BLaER1 (cell line): Measurements from ENCODE around the gene UNC5C.
"Not testable (repeated sequence)": the region's sequence is repeated elsewhere in the genome, so short reads cannot be mapped to it uniquely, and the experiment has no call there.

ENCODE experiments used
- H3K27ac ChIP-seq: shearing (Covaris generic); formaldehyde crosslinking; 2 replicates; pipeline ENCODE4 v1.8.1; 2022
- H3K27me3 ChIP-seq: shearing (Covaris generic); formaldehyde crosslinking; 2 replicates; pipeline ENCODE4 v1.8.1; 2022
- H3K36me3 ChIP-seq: shearing (Covaris generic); formaldehyde crosslinking; 2 replicates; pipeline ENCODE4 v1.8.1; 2022
- H3K4me1 ChIP-seq: shearing (Covaris generic); formaldehyde crosslinking; 2 replicates; pipeline ENCODE4 v1.8.1; 2022
- H3K4me2 ChIP-seq: shearing (Covaris generic); formaldehyde crosslinking; 2 replicates; pipeline ENCODE4 v1.8.1; 2022
- H3K4me3 ChIP-seq: shearing (Covaris generic); formaldehyde crosslinking; 2 replicates; pipeline ENCODE4 v1.8.1; 2022
- H3K9ac ChIP-seq: shearing (Covaris generic); formaldehyde crosslinking; 2 replicates; pipeline ENCODE4 v1.8.1; 2022
- H3K9me3 ChIP-seq: shearing (Covaris generic); formaldehyde crosslinking; 2 replicates; pipeline ENCODE4 v1.8.1; 2022
- H4K20me1 ChIP-seq: shearing (Covaris generic); formaldehyde crosslinking; 2 replicates; pipeline ENCODE4 v1.8.1; 2022
- Cebpa-rat ChIP-seq: shearing (Covaris generic); IDR thresholded peaks from 2 replicates; pipeline ENCODE4 v1.8.1; 2022

UNC5C gene

DNA sequence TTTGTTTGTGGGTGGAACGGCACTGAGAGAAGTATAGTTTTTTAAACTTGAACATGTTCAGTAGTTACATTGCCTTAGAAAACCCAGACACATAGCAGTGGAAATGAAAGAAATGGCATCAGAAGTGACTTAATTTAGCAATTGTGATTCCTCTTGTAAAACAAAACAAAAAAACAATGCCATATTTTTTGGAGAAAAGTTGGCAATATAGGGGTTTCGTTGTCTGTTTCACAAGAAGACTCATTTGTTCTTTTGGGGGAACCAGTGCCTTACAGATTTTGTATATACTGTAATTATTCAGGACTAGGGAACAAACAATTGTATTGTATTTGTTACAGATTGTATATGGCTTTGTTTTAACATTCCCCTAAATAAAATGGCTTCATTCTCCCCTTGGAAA lies 390.7 kb downstream of the UNC5C start:
- no peak overlapping the region for H3K9ac ChIP-seq
- H3K9me3 ChIP-seq = no peaks in the 10 kb centered on the region
- H3K4me3 ChIP-seq = no peak overlapping the region
- no peaks in the 10 kb centered on the region for H4K20me1 ChIP-seq
- no peak overlapping the region for H3K4me2 ChIP-seq
- no peak for TF ChIP-seq Cebpa-rat
- H3K27me3 ChIP-seq = no peaks in the 10 kb centered on the region
- peaks cover 25% of the 10 kb centered on the region for H3K4me1 ChIP-seq
- H3K27ac ChIP-seq = no peak overlapping the region
- H3K36me3 ChIP-seq = no peaks in the 10 kb centered on the region

DNA sequence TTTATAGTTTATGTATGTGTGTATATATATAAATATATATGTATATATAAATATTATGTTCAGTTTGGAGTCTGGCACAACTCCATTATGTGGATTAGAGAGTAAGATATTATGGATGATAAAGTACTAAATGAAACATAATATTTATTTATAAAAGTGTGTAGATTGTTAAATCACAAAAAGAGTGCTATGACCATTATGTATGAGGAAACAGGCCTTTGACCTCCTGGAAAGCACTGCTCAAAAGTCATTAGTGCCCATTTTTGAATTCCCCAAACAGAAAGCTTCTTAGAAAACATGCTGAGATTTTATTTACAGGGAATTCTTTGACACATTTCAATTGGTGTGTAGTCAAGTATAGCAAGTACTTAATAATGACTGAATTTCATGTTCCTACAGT lies 391.2 kb downstream of the UNC5C start:
- no peaks in the 10 kb centered on the region for H3K36me3 ChIP-seq
- no peak overlapping the region for H3K9ac ChIP-seq
- H4K20me1 ChIP-seq = no peaks in the 10 kb centered on the region
- H3K27me3 ChIP-seq = no peaks in the 10 kb centered on the region
- TF ChIP-seq Cebpa-rat = no peak
- H3K4me3 ChIP-seq = no peak overlapping the region
- peaks cover 25% of the 10 kb centered on the region for H3K4me1 ChIP-seq
- no peak overlapping the region for H3K27ac ChIP-seq
- H3K9me3 ChIP-seq = no peaks in the 10 kb centered on the region
- no peak overlapping the region for H3K4me2 ChIP-seq

DNA sequence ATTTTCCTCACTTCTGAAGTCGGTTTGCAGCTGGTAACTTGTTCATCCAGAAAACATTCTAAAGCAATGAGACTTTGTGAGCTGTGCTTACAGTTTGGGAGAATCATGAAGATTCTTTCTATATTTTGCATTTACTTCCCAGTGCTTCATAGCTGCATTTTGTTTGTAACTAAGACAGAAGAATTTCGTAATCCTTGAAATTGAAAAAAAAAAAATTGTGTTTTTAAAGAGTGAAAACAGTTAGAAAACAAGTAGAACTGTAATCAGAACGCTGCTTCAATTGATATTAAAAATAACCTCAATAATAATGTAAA lies 392.4 kb downstream of the UNC5C start:
- H3K4me2 ChIP-seq = peak overlapping the region; percentile 61
- H3K27ac ChIP-seq = peak overlapping the region; percentile 7; the same call in 1 of the 2 replicates

DNA sequence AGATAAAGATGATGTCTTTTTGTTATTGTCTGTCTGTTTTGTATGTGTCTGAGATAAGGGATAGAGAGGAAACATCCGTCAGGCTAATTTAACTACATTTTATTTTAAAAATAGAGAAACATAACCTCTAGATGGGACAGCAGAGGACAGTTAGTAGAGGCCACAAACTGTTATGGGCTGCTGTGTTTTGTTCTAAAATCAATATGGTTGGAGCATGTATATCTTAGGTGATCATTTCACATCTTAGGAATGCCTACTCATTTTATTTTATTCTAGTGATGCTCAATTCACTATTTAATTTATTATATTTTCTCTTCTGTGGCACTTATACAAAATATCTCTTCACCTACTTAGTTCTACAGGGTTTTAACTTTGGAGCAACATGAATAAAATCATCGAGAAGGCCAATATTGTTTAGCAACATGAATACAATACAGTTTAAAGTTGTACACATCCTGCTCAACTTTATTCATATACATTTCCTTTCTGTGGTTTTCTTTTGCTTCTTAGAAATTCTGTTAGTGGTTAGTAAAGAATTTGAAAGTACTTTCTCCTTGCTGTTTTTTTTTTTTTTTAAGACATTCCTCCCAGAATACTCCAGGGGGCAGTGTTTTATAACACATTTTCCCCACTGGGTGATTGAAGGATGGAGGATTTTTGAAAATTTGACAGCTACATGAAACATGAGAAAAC lies 392.9 kb downstream of the UNC5C start:
- Histone ChIP-seq H3K4me2 (peak overlapping the region; percentile 61), H3K4me3 (no peak overlapping the region), H3K36me3 (no peaks in the 10 kb centered on the region), H3K27ac (0 out of 2 replicates have a peak overlapping the region, but pooled peaks have one; percentile 7), H3K9ac (no peak overlapping the region), H3K9me3 (no peaks in the 10 kb centered on the region), H3K27me3 (no peaks in the 10 kb centered on the region), H4K20me1 (no peaks in the 10 kb centered on the region), H3K4me1 (peaks cover 30% of the 10 kb centered on the region)
- TF ChIP-seq Cebpa-rat = no peak

More for the DNA sequence above, 392.4 kb downstream of the UNC5C start:
- no peaks in the 10 kb centered on the region for H4K20me1 ChIP-seq
- no peak for TF ChIP-seq Cebpa-rat
- no peak overlapping the region for H3K9ac ChIP-seq
- H3K9me3 ChIP-seq = no peaks in the 10 kb centered on the region
- no peaks in the 10 kb centered on the region for H3K36me3 ChIP-seq
- no peaks in the 10 kb centered on the region for H3K27me3 ChIP-seq
- no peak overlapping the region for H3K4me3 ChIP-seq
- H3K4me1 ChIP-seq = peaks cover 25% of the 10 kb centered on the region

DNA sequence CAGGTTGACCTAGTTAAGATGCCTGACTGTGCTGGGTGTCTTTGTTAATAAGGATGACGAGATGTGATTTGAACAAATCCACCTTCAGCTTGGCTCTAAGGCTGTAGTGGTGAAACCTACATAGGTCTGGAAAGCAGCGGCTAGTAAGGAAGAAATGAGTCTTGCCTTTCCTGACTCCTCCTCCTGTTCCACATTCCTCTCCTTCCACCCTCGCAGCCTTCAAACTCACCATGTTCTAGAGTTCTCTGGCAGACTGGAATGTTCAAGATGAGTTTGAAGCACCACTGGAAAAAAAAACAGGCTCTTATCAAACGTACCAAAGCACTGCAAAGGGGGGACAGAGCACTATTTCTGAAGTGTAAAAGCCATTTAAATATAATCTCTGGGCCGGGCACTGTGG lies 395.6 kb downstream of the UNC5C start:
- Histone ChIP-seq H4K20me1 (no peaks in the 10 kb centered on the region), H3K4me3 (no peak overlapping the region), H3K36me3 (no peaks in the 10 kb centered on the region), H3K27me3 (no peaks in the 10 kb centered on the region), H3K27ac (no peak overlapping the region), H3K4me1 (peaks cover 49% of the 10 kb centered on the region), H3K4me2 (no peak overlapping the region), H3K9me3 (no peaks in the 10 kb centered on the region), H3K9ac (no peak overlapping the region)
- no peak for TF ChIP-seq Cebpa-rat

DNA sequence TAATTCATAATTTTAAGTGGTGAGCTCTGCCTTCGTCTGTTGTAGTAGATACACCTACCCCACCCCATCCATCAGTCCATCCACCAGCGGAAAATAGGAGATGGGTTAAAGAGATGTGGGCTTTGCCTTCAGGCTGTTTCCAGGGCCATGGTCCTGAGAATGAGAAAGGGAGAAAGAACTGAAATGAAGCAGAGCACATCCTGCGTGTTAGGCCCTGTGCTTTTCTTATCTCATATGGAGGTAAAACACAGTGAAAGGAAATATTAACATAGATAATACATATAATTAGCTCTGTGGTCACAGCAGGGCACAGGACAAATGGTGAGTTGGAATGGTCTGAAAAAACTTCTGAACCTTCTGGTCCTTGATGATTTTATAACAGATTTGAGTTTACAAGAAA lies 397.5 kb downstream of the UNC5C start:
- Histone ChIP-seq H3K27ac (no peak overlapping the region), H4K20me1 (no peaks in the 10 kb centered on the region), H3K4me3 (no peak overlapping the region), H3K9ac (no peak overlapping the region), H3K4me2 (no peak overlapping the region), H3K9me3 (no peaks in the 10 kb centered on the region), H3K4me1 (peaks cover 49% of the 10 kb centered on the region), H3K27me3 (no peaks in the 10 kb centered on the region), H3K36me3 (no peaks in the 10 kb centered on the region)
- no peak for TF ChIP-seq Cebpa-rat

DNA sequence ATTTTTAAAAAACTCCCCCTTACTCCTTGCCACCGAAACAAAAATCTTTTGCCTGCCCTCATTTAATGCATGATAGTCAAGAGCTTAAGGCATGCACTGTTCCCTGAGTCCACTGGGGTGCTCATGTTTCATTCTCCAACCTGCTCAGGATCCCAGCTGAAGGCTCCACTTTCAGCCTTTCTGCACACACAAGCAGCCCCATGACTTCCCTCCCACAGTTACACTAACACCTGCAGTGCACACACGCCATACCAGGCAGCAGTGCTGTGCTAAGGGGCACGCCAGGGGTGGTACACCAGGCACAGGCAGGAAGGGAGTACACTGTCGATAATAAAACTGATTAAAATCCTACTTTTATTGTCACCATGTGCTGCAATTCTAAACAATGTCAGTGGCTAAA lies 405.8 kb downstream of the UNC5C start:
- H3K9ac ChIP-seq = no peak overlapping the region
- no peak overlapping the region for H3K4me3 ChIP-seq
- H4K20me1 ChIP-seq = no peaks in the 10 kb centered on the region
- H3K27me3 ChIP-seq = no peaks in the 10 kb centered on the region
- no peak overlapping the region for H3K27ac ChIP-seq
- H3K4me1 ChIP-seq = peaks cover 4% of the 10 kb centered on the region; the same call in 1 of the 2 replicates
- H3K9me3 ChIP-seq = peaks cover 15% of the 10 kb centered on the region
- H3K4me2 ChIP-seq = no peak overlapping the region
- no peak for TF ChIP-seq Cebpa-rat
- no peaks in the 10 kb centered on the region for H3K36me3 ChIP-seq

DNA sequence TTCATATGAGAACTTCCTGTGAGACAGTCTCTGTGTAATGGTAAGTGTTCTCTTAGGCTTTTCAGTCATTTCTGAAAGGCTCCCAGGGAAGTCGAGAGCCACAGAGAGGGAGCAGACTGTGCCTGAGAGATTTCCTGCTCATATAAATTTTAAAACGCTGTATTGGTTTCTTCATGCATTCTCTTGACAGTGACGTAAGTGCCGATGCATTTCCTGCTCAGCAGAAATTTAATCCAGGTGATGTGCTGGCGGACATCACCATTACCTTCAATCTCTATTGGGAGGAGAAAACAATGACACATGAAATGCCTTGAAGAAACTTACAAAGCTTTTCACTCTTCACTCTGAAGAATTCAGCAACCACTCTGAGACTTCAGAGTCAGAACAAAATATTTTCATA lies 407.4 kb downstream of the UNC5C start:
- Histone ChIP-seq H3K9ac (no peak overlapping the region), H3K27me3 (no peaks in the 10 kb centered on the region)

DNA sequence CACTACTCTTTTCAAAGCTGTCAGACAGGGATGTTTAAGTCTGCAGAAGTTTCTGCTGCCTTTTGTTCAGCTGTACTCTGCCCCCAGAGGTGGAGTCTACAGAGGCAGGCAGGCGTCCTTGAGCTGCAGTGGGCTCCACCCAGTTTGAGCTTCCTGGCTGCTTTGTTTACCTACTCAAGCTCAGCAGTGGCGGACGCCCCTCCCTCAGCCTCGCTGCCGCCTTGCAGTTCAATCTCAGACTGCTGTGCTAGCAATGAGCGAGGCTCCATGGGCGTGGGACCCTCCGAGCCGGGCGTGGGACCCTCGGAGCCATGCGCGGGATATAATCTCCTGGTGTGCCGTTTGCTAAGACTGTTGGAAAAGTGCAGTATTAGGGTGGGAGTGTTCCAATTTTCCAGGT lies 409.3 kb downstream of the UNC5C start:
- H3K36me3 ChIP-seq, H4K20me1 ChIP-seq, H3K4me2 ChIP-seq, H3K9ac ChIP-seq, H3K4me3 ChIP-seq, H3K27me3 ChIP-seq, H3K27ac ChIP-seq, H3K4me1 ChIP-seq: not testable (repeated sequence)
- H3K9me3 ChIP-seq = peaks cover 15% of the 10 kb centered on the region

More for the DNA sequence above, 407.4 kb downstream of the UNC5C start:
- Histone ChIP-seq H3K36me3 (no peaks in the 10 kb centered on the region), H3K4me1 (no peaks in the 10 kb centered on the region), H3K4me3 (no peak overlapping the region), H3K9me3 (peaks cover 15% of the 10 kb centered on the region), H4K20me1 (no peaks in the 10 kb centered on the region), H3K27ac (no peak overlapping the region), H3K4me2 (no peak overlapping the region)
- TF ChIP-seq Cebpa-rat = no peak

DNA sequence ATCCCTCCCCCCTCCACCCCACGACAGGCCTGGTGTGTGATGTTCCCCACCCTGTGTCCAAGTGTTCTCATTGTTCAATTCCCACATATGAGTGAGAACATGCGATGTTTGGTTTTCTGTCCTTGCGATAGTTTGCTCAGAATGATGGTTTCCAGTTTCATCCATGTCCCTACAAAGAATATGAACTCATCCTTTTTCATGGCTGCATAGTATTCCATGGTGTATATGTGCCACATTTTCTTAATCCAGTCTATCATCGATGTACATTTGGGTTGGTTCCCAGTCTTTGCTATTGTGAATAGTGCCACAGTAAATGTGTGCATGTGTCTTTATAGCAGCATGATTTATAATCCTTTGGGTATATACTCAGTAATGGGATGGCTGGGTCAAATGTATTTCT lies 414.8 kb downstream of the UNC5C start:
- not testable (repeated sequence) for H3K4me2 ChIP-seq, H3K36me3 ChIP-seq, H3K27me3 ChIP-seq, H4K20me1 ChIP-seq, H3K9me3 ChIP-seq, H3K9ac ChIP-seq, H3K4me3 ChIP-seq, H3K27ac ChIP-seq
- peaks cover 24% of the 10 kb centered on the region for H3K4me1 ChIP-seq

DNA sequence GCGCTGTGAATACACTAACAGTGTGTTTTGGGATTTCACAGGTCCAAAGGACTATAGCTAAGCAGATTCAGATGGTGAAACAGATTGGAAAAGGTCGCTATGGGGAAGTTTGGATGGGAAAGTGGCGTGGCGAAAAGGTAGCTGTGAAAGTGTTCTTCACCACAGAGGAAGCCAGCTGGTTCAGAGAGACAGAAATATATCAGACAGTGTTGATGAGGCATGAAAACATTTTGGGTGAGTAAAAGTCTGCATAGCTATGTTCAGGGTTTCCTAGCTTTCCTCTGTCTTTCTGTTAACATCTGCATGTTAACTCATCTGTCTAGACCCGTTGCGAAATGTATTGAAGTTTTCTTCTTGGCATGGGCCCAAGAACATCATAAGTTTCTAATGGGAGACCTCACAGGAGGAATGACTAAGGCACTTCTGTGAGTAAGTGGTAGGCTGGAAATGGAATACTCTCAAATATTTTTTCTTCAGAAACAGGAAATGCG lies 418.9 kb downstream of the UNC5C start:
- peak overlapping the region; percentile 64 for H3K4me2 ChIP-seq
- H3K9me3 ChIP-seq = no peaks in the 10 kb centered on the region; the same call in 1 of the 2 replicates
- H3K27me3 ChIP-seq = no peaks in the 10 kb centered on the region
- no peak overlapping the region for H3K9ac ChIP-seq
- H3K27ac ChIP-seq = peak overlapping the region; percentile 59; the same call in 1 of the 2 replicates
- no peaks in the 10 kb centered on the region for H3K36me3 ChIP-seq
- H3K4me3 ChIP-seq = no peak overlapping the region
- TF ChIP-seq Cebpa-rat = peak; percentile 90
- H3K4me1 ChIP-seq = peaks cover 28% of the 10 kb centered on the region
- no peaks in the 10 kb centered on the region for H4K20me1 ChIP-seq
